GM12865 (cell line): Measurements from ENCODE around the gene MCM8.
A peak's percentile ranks its signal among the peaks of the same experiment; 100 is the strongest.

Source experiments
- DNase-seq: peaks from one replicate; pipeline ENCODE4 v3.0.0; 2010; ENCODE audit warnings: low read depth
- H3K4me3 ChIP-seq: 2 replicates; pipeline ENCODE4 v1.5.1; 2011; ENCODE audit warnings: mild to moderate bottlenecking, low read depth, low read length, control low read depth
- CTCF ChIP-seq: IDR thresholded peaks from 2 replicates; pipeline ENCODE4 v1.5.1; 2011; ENCODE audit warnings: low read length, control low read depth, low read depth, inconsistent platforms; ENCODE audit not compliant: insufficient read depth; ENCODE audit errors: missing control alignments

Gene MCM8

GRCh38 chr20:5931411-5931810 is 19.0 kb upstream of the MCM8 start:
- no peak for DNase-seq

GRCh38 chr20:5932796-5933195 is 17.7 kb upstream of the MCM8 start:
- DNase-seq: no peak
- TF ChIP-seq CTCF: no peak
- no peak overlapping the region for H3K4me3 ChIP-seq

More at GRCh38 chr20:5931411-5931810, 19.0 kb upstream of the MCM8 start:
- H3K4me3 ChIP-seq: no peak overlapping the region
- no peak for TF ChIP-seq CTCF

GRCh38 chr20:5933802-5934436 is 16.5 kb upstream of the MCM8 start:
- DNase-seq: peak; percentile 49
- no peak overlapping the region for H3K4me3 ChIP-seq
- TF ChIP-seq CTCF: peak; percentile 31

- no peak for DNase-seq
- no peak for TF ChIP-seq CTCF
- H3K4me3 ChIP-seq: no peak overlapping the region
These were observed 15.1 kb upstream of the MCM8 start for GRCh38 chr20:5935384-5935783.

- DNase-seq: no peak
- H3K4me3 ChIP-seq: no peak overlapping the region
- TF ChIP-seq CTCF: no peak
These were observed 14.2 kb upstream of the MCM8 start for GRCh38 chr20:5936238-5936637.

GRCh38 chr20:5938456-5939029 is 11.9 kb upstream of the MCM8 start:
- no peak overlapping the region for H3K4me3 ChIP-seq
- no peak for TF ChIP-seq CTCF
- DNase-seq: no peak

- no peak for DNase-seq
- no peak overlapping the region for H3K4me3 ChIP-seq
- no peak for TF ChIP-seq CTCF
These were observed 4.5 kb upstream of the MCM8 start for GRCh38 chr20:5945963-5946362.
